GM12891 (cell line): ENCODE data around the gene NCKAP5.

ENCODE experiments used
- POLR2A ChIP-seq: IDR thresholded peaks from 2 replicates; pipeline ENCODE4 v1.6.1; 2011; ENCODE audit warnings: low read depth, low read length, control low read depth
- POLR2AphosphoS5 ChIP-seq: IDR thresholded peaks from 2 replicates; pipeline ENCODE4 v1.6.1; 2011; ENCODE audit warnings: low read depth, low read length, control low read depth
- SPI1 ChIP-seq: IDR thresholded peaks from 2 replicates; pipeline ENCODE4 v1.6.1; 2011; ENCODE audit warnings: low read depth, low read length, control low read depth
- TAF1 ChIP-seq: IDR thresholded peaks from 2 replicates; pipeline ENCODE4 v1.6.1; 2011; ENCODE audit warnings: low read depth, low read length, control low read depth

GRCh38 chr2:133458280-133458679 lies 110.0 kb downstream of the NCKAP5 start:
- TF ChIP-seq POLR2AphosphoS5 = no peak
- no peak for TF ChIP-seq POLR2A
- no peak for TF ChIP-seq TAF1
- no peak for TF ChIP-seq SPI1
